Measurements from ENCODE around the gene OSER1.
"Not testable (repeated sequence)": the region's sequence is repeated elsewhere in the genome, so short reads cannot be mapped to it uniquely, and the experiment has no call there.

OSER1 gene

GRCh38 chr20:44199877-44200276 is 10.7 kb downstream of the OSER1 start:
- DNase-seq = no peak

- DNase-seq = no peak
These were observed 11.7 kb downstream of the OSER1 start for GRCh38 chr20:44198872-44199271.

GRCh38 chr20:44196271-44196670 is 14.3 kb downstream of the OSER1 start:
- no peak for DNase-seq

- DNase-seq = no peak
These were observed 15.0 kb downstream of the OSER1 start for GRCh38 chr20:44195605-44196004.

- no peak for DNase-seq
These were observed 16.8 kb downstream of the OSER1 start for GRCh38 chr20:44193801-44194200.

GRCh38 chr20:44191640-44192039 is 18.9 kb downstream of the OSER1 start:
- DNase-seq = not testable (repeated sequence)

- peak; percentile 8 for DNase-seq
These were observed 20.2 kb downstream of the OSER1 start for GRCh38 chr20:44190197-44190852.

- no peak for DNase-seq
These were observed 21.8 kb downstream of the OSER1 start for GRCh38 chr20:44188752-44189151.

GRCh38 chr20:44187772-44188709 is 22.5 kb downstream of the OSER1 start:
- no peak for DNase-seq

- no peak for DNase-seq
These were observed 23.4 kb downstream of the OSER1 start, which contains the start of gene JPH2 for GRCh38 chr20:44187054-44187771. JPH2 (minus strand) TSS chr20:44187188; CDS start chr20:44186705, 483 bp downstream.

GRCh38 chr20:44186674-44187053 is 23.9 kb downstream of the OSER1 start:
- no peak for DNase-seq

GRCh38 chr20:44186201-44186600 is 24.4 kb downstream of the OSER1 start:
- DNase-seq = no peak

GRCh38 chr20:44185574-44185973 is 25.0 kb downstream of the OSER1 start:
- DNase-seq = no peak

- DNase-seq = no peak
These were observed 27.3 kb downstream of the OSER1 start for GRCh38 chr20:44183282-44183681.

- DNase-seq = no peak
These were observed 27.7 kb downstream of the OSER1 start for GRCh38 chr20:44182863-44183262.

GRCh38 chr20:44182135-44182765 is 28.3 kb downstream of the OSER1 start:
- DNase-seq = no peak

GRCh38 chr20:44181611-44182010 is 29.0 kb downstream of the OSER1 start:
- DNase-seq = peak; percentile 26

GRCh38 chr20:44180814-44181213 is 29.8 kb downstream of the OSER1 start:
- DNase-seq = no peak

- no peak for DNase-seq
These were observed 33.6 kb downstream of the OSER1 start for GRCh38 chr20:44176833-44177534.

- no peak for DNase-seq
These were observed 35.4 kb downstream of the OSER1 start for GRCh38 chr20:44174996-44175765.

- no peak for DNase-seq
These were observed 36.7 kb downstream of the OSER1 start for GRCh38 chr20:44173846-44174245.
